ENCODE results near the gene RNF14. TPM values are rescaled to one million over a fixed set of nuclear protein-coding genes. Genes with fewer than 3 reads are reported as not detected.
A peak's percentile ranks its signal among the peaks of the same experiment; 100 is the strongest.

The RNF14 gene
- total RNA-seq, 1 experiment from 2014 or later = 67.1 TPM

DNA sequence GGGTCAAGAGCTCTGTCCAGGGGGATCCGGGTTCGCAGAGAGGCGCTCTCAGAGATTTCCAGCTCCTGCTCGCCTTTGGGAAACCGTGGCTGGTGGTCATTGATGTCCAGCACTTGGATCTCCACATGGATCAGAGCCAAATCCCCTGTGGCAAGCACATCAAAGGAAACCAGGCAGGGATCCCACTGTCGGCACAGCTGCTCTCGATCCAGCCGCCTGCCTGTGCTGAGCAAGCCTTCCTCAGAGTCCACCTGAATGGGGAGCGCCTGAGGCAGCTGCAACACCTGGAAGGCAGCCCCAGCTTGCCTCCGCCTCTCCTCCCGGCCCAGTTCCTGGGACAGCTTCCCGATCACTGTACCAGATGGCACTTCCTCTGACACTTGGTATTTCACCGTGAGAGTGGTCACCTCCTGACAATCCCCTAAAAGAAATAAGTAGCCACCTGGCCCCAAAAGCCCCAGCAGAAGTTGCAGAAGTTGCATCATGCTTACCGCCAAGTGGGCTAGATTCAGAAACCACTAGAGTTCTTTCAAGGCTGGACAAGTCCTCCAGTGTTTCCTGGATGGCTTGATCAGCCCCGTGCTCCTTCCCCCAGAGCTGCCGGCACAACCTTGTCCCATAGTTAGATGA, 11.4 kb upstream of the RNF14 start:
- H3K9me3 ChIP-seq (ENCODE audit: low read depth, low read length, poor library complexity, severe bottlenecking) = no peaks in the 10 kb centered on the region
- H3K4me3 ChIP-seq (ENCODE audit: low read depth, low read length, poor library complexity, severe bottlenecking) = no peak overlapping the region
- BruUV-seq (replicated peaks) = no TSS peak
- intact Hi-C loops (cut with micrococcal nuclease; ENCODE audit: unreplicated experiment) = no loop called here
- no peaks in the 10 kb centered on the region for H3K36me3 ChIP-seq (ENCODE audit: insufficient read depth, low read length, poor library complexity, severe bottlenecking)
- ChIA-PET CTCF (interaction anchor here (0.9 kb wide), 1 partner anchor 266 kb away, joined by 3 read pairs; no protein-coding TSS in a partner anchor), POLR2A (ENCODE audit: low non-redundant PET) (interaction anchor here (0.7 kb wide), 1 partner anchor 236 kb away, joined by 3 read pairs; no protein-coding TSS in a partner anchor)
- peaks cover 18% of the 10 kb centered on the region for H3K4me1 ChIP-seq (ENCODE audit: insufficient read depth, low read length, poor library complexity, severe bottlenecking)
- no peak for TF ChIP-seq EZH2 (IDR thresholded peaks at IDR 0.05; ENCODE audit: borderline replicate concordance, low read depth, low read length, poor library complexity, severe bottlenecking)
- TF ChIP-seq, protein P1, sequence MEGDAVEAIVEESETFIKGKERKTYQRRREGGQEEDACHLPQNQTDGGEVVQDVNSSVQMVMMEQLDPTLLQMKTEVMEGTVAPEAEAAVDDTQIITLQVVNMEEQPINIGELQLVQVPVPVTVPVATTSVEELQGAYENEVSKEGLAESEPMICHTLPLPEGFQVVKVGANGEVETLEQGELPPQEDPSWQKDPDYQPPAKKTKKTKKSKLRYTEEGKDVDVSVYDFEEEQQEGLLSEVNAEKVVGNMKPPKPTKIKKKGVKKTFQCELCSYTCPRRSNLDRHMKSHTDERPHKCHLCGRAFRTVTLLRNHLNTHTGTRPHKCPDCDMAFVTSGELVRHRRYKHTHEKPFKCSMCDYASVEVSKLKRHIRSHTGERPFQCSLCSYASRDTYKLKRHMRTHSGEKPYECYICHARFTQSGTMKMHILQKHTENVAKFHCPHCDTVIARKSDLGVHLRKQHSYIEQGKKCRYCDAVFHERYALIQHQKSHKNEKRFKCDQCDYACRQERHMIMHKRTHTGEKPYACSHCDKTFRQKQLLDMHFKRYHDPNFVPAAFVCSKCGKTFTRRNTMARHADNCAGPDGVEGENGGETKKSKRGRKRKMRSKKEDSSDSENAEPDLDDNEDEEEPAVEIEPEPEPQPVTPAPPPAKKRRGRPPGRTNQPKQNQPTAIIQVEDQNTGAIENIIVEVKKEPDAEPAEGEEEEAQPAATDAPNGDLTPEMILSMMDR (conservative IDR thresholded peaks at IDR 0.05; ENCODE audit: low read depth, low read length) = no peak
- H3K27ac ChIP-seq (ENCODE audit: low read depth, low read length, poor library complexity, severe bottlenecking) = no peak overlapping the region
- no peaks in the 10 kb centered on the region for H3K27me3 ChIP-seq (replicated peaks; ENCODE audit: insufficient read depth, low read depth, low read length, poor library complexity)
- DNase-seq (ENCODE audit: low spot score) = no peak

DNA sequence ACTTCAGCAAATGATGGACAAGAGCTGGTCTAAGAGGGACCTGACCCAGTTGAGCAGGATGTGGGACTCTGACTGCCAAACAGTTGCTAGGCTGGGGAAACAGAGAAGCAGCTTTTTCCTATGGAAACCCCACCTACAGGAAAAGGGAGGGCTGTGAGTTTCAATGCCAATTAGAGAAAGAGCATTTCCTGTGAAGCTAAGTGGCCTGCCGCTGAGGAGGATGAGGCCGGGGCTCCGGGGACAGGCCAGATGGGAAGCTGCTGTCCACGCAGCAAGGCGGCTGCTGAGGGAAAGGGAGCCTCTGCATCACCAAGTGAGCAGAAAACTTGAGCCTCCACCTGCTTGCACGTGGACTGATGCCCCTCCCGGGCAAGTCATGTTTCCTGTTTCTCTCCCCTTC, 10.8 kb upstream of the RNF14 start, which contains the start of gene PCDH12:
TSS of gene PCDH12 (minus strand) at position 90 of the 400 bp plus-strand sequence. CDS start 351 bp downstream, outside the sequence.
- peak; percentile 70 for DNase-seq (ENCODE audit: low spot score)
- Histone ChIP-seq H3K4me3 (ENCODE audit: low read depth, low read length, poor library complexity, severe bottlenecking) (no peak within 1 kb of the TSS), H3K27ac (ENCODE audit: low read depth, low read length, poor library complexity, severe bottlenecking) (no peak within 1 kb of the TSS), H3K27me3 (replicated peaks; ENCODE audit: insufficient read depth, low read depth, low read length, poor library complexity) (no peaks in the 10 kb centered on the region), H3K9me3 (ENCODE audit: low read depth, low read length, poor library complexity, severe bottlenecking) (no peaks in the 10 kb centered on the region), H3K4me1 (ENCODE audit: insufficient read depth, low read length, poor library complexity, severe bottlenecking) (peaks cover 18% of the 10 kb centered on the region), H3K36me3 (ENCODE audit: insufficient read depth, low read length, poor library complexity, severe bottlenecking) (no peaks in the 10 kb centered on the region)
- TF ChIP-seq EZH2 (IDR thresholded peaks at IDR 0.05; ENCODE audit: borderline replicate concordance, low read depth, low read length, poor library complexity, severe bottlenecking) = no peak
- TF ChIP-seq, protein P1 (conservative IDR thresholded peaks at IDR 0.05; ENCODE audit: low read depth, low read length) = no peak
- no TSS peak for BruUV-seq (replicated peaks)
- intact Hi-C loops (cut with micrococcal nuclease; ENCODE audit: unreplicated experiment) = no loop called here
- ChIA-PET CTCF (interaction anchor here (0.9 kb wide), 1 partner anchor 266 kb away, joined by 3 read pairs; no protein-coding TSS in a partner anchor), POLR2A (ENCODE audit: low non-redundant PET) (no interaction called here)

DNA sequence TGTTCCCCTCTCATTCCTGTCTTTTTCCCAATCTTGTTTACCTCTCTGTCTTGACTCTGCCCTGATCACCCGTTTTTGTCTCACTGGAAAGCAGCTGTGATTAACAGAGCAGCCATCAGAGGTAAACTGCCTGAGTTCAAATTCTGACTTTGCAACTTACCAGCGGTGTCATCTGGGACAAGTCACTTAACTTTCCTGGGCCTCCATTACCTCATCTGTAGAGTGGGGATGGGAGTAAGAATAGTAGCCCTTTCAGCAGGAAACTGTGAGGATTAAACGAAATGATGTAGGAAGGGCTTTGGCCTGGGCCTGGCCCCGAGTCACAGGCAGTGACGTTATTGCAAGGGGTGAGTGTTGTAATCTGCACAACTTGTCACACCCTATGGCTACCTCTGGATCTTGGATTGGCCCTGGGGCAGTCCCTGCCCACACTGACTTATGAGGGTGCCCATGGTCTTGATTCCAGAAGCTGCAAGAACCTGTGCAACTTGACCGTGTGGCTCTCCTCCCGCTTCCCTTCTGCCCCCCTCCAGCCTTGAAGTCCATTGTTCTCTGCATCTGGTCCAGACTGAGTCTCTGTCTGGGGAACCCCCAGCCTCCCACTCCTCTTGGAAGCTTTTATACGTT, 10.2 kb upstream of the RNF14 start:
- Histone ChIP-seq H3K36me3 (ENCODE audit: insufficient read depth, low read length, poor library complexity, severe bottlenecking) (no peaks in the 10 kb centered on the region), H3K27ac (ENCODE audit: low read depth, low read length, poor library complexity, severe bottlenecking) (no peak overlapping the region), H3K4me1 (ENCODE audit: insufficient read depth, low read length, poor library complexity, severe bottlenecking) (peaks cover 22% of the 10 kb centered on the region), H3K9me3 (ENCODE audit: low read depth, low read length, poor library complexity, severe bottlenecking) (no peaks in the 10 kb centered on the region), H3K4me3 (ENCODE audit: low read depth, low read length, poor library complexity, severe bottlenecking) (no peak overlapping the region), H3K27me3 (replicated peaks; ENCODE audit: insufficient read depth, low read depth, low read length, poor library complexity) (no peaks in the 10 kb centered on the region)
- ChIA-PET POLR2A (ENCODE audit: low non-redundant PET) (no interaction called here), CTCF (interaction anchor here (0.9 kb wide), 1 partner anchor 267 kb away, joined by 3 read pairs; no protein-coding TSS in a partner anchor)
- TF ChIP-seq, protein P1 (conservative IDR thresholded peaks at IDR 0.05; ENCODE audit: low read depth, low read length) = no peak
- TF ChIP-seq EZH2 (IDR thresholded peaks at IDR 0.05; ENCODE audit: borderline replicate concordance, low read depth, low read length, poor library complexity, severe bottlenecking) = no peak
- no peak for DNase-seq (ENCODE audit: low spot score)
- BruUV-seq (replicated peaks) = no TSS peak
- intact Hi-C loops (cut with micrococcal nuclease; ENCODE audit: unreplicated experiment) = no loop called here
